K562 (cell line): ENCODE measurements around the gene CD248. TPM values are rescaled to one million over a fixed set of nuclear protein-coding genes. Genes with fewer than 3 reads are reported as not detected.
A peak's percentile ranks its signal among the peaks of the same experiment; 100 is the strongest.

Experiments used
- ATAC-seq: fragments of 200-7000 bp; cut with Tn5 transposase; 3 replicates; pipeline ENCODE4 v1.9.1; 2020; ENCODE audit warnings: moderate library complexity
- BruUV-seq: library from RNA; stranded (reverse); fragments of 400-500 nt; replicated peaks from 2 replicates; lab custom pipeline; 2021; lab: Mats Ljungman, UMichigan
- CTCF ChIA-PET: fragments of 300-600 bp; formaldehyde crosslinking; extraction: SDS; loops from one replicate; lab custom pipeline; 2021; ENCODE audit warnings: low intra/inter-chr PET ratio; lab: Yijun Ruan, JAX
- POLR2A ChIA-PET: fragments of 300-600, 350-650 bp; sonication (Branson Sonifier 250); formaldehyde crosslinking; extraction: SDS; loops from one replicate; lab custom pipeline; 2021; ENCODE audit warnings: antibody characterized with exemption, inconsistent platforms; lab: Yijun Ruan, JAX
- DNase-seq, 4 experiments: peaks; one replicate each; pipeline versions ENCODE4 v3.0.0 to v3.0.0-alpha.2; 2011 to 2018; ENCODE audit warnings: low spot score in 3 of 4, mixed read lengths in 3 of 4; ENCODE audit errors: extremely low read depth in 1 of 4
- FAIRE-seq: peaks from 2 replicates; lab custom pipeline; 2011; peaks lifted over from hg19 to GRCh38; lab: Jason Lieb, UNC
- H2AFZ ChIP-seq: 2 replicates; pipeline ENCODE4 v1.6.0; 2011; ENCODE audit warnings: low read depth, low read length, control low read depth, inconsistent platforms
- H3K27ac ChIP-seq: fragments of 200-600 bp; 3 replicates; pipeline ENCODE4 v1.8.0; 2011; ENCODE audit warnings: low read depth, mild to moderate bottlenecking, control low read depth, inconsistent platforms, low read length, moderate library complexity, mixed read lengths; ENCODE audit errors: extremely low read depth
- H3K27me3 ChIP-seq, 2 experiments: fragments of 300-600 bp in 1 of 2; 2 replicates in 1 of 2; 3 replicates in 1 of 2; pipeline versions ENCODE4 v1.6.0 to v1.8.0; 2011; ENCODE audit warnings: inconsistent platforms in 2 of 2, low read length in 2 of 2, mild to moderate bottlenecking in 1 of 2, mixed read lengths in 1 of 2, moderate library complexity in 1 of 2; ENCODE audit not compliant: control insufficient read depth in 2 of 2, insufficient read depth in 2 of 2
- H3K36me3 ChIP-seq: fragments of 300-600 bp; 3 replicates; pipeline ENCODE4 v1.8.0; 2011; ENCODE audit warnings: mild to moderate bottlenecking, low read length, inconsistent platforms; ENCODE audit not compliant: control insufficient read depth, insufficient read depth
- H3K4me1 ChIP-seq, 2 experiments: fragments of 200-600 bp in 1 of 2; replicated peaks in 1 of 2; 2 replicates in 1 of 2; 3 replicates in 1 of 2; pipeline versions ENCODE4 v1.5.1 to v1.8.0; 2011; ENCODE audit warnings: inconsistent platforms in 2 of 2, low read length in 2 of 2, mild to moderate bottlenecking in 1 of 2, mixed read lengths in 1 of 2, moderate library complexity in 1 of 2; ENCODE audit not compliant: control insufficient read depth in 2 of 2, insufficient read depth in 2 of 2
- H3K4me2 ChIP-seq: 2 replicates; pipeline ENCODE4 v1.6.1; 2011; ENCODE audit warnings: low read length, control low read depth, inconsistent platforms, mixed read lengths; ENCODE audit not compliant: insufficient read depth
- H3K4me3 ChIP-seq: fragments of 200-600 bp; sonication (generic), shearing (Covaris generic); 2 replicates; pipeline ENCODE4 v1.5.1; 2016; ENCODE audit warnings: control low read depth, inconsistent platforms
- H3K79me2 ChIP-seq: fragments of 200-600 bp; 3 replicates; pipeline ENCODE4 v1.8.0; 2011; ENCODE audit warnings: low read length, inconsistent platforms; ENCODE audit not compliant: control insufficient read depth, insufficient read depth
- H3K9ac ChIP-seq, 2 experiments: 2 replicates each; pipeline versions ENCODE4 v1.6.0 to v1.6.1; 2011; ENCODE audit warnings: low read depth in 2 of 2, low read length in 2 of 2, control low read depth in 1 of 2, inconsistent platforms in 1 of 2, mild to moderate bottlenecking in 1 of 2, mixed read lengths in 1 of 2; ENCODE audit not compliant: insufficient read depth in 1 of 2
- H3K9me1 ChIP-seq: one replicate; pipeline ENCODE4 v1.6.0; 2011; ENCODE audit warnings: inconsistent platforms, mild to moderate bottlenecking, low read length, moderate library complexity; ENCODE audit not compliant: control insufficient read depth, insufficient read depth
- H3K9me3 ChIP-seq: replicated peaks from 2 replicates; pipeline ENCODE4 v1.5.1; 2011; ENCODE audit warnings: low read depth, low read length, inconsistent platforms; ENCODE audit not compliant: control insufficient read depth, insufficient read depth
- H4K20me1 ChIP-seq: replicated peaks from 2 replicates; pipeline ENCODE4 v1.6.1; 2011; ENCODE audit warnings: low read length, inconsistent platforms, mixed read lengths; ENCODE audit not compliant: control insufficient read depth, insufficient read depth
- AFF4 ChIP-seq: sonication (generic); formaldehyde crosslinking; IDR thresholded peaks from 2 replicates; pipeline ENCODE4 v1.8.0; 2023; ENCODE audit warnings: mild to moderate bottlenecking, missing genetic modification reagents
- ATF2 ChIP-seq: sonication (generic); formaldehyde crosslinking; IDR thresholded peaks from 2 replicates; pipeline ENCODE4 v1.8.1; 2022; ENCODE audit warnings: missing genetic modification reagents
- CEBPZ ChIP-seq: fragments of 150-350 bp; IDR thresholded peaks from 2 replicates; pipeline ENCODE4 v1.6.1; 2014; ENCODE audit warnings: low read depth, mild to moderate bottlenecking, low read length, borderline replicate concordance
- FOXJ2 ChIP-seq: fragments of 200-800 bp; sonication (Bioruptor generic); IDR thresholded peaks from 2 replicates; pipeline ENCODE4 v1.6.1; 2016; ENCODE audit warnings: missing genetic modification characterization, missing compliant biosample characterization
- HNRNPLL ChIP-seq: fragments of 200-400 bp; formaldehyde crosslinking; IDR thresholded peaks from 2 replicates; pipeline ENCODE4 v1.6.1; 2017; ENCODE audit warnings: low read length, low read depth, mild to moderate bottlenecking; ENCODE audit not compliant: poor library complexity, severe bottlenecking
- MAX ChIP-seq: sonication (generic); formaldehyde crosslinking; IDR thresholded peaks from 2 replicates; pipeline ENCODE4 v1.9.0; 2022; ENCODE audit warnings: mild to moderate bottlenecking, missing genetic modification reagents
- NRF1 ChIP-seq, 2 experiments: fragments of 450-650 bp; IDR thresholded peaks in 1 of 2; conservative IDR thresholded peaks in 1 of 2; 2 replicates each; pipeline ENCODE4 v1.6.1; 2014; ENCODE audit warnings: mild to moderate bottlenecking in 2 of 2
- RBM34 ChIP-seq: fragments of 200-400 bp; formaldehyde crosslinking; IDR thresholded peaks from 2 replicates; pipeline ENCODE4 v1.6.1; 2018; ENCODE audit warnings: low read length, borderline replicate concordance; ENCODE audit not compliant: insufficient read depth
- RBM39 ChIP-seq: fragments of 200-400 bp; formaldehyde crosslinking; optimal IDR thresholded peaks from 2 replicates; pipeline ENCODE3; 2018; ENCODE audit warnings: low read depth, low read length
- SMAD4 ChIP-seq: fragments of 250-450 bp; sonication (Bioruptor Pico); conservative IDR thresholded peaks from 2 replicates; pipeline ENCODE4 v1.8.0; 2021; ENCODE audit warnings: inconsistent platforms, mild to moderate bottlenecking, moderate library complexity
- SOX6 ChIP-seq: fragments of 450-650 bp; IDR thresholded peaks from 2 replicates; pipeline ENCODE4 v1.6.1; 2014; ENCODE audit warnings: mild to moderate bottlenecking
- ZNF12 ChIP-seq: sonication (generic); formaldehyde crosslinking; IDR thresholded peaks from 2 replicates; pipeline ENCODE4 v1.4.0; 2020; ENCODE audit warnings: mild to moderate bottlenecking, missing genetic modification reagents
- WGBS: fragments of 100-300 bp; shearing (Covaris generic); methylation state at CpG from one replicate; pipeline ENCODE4 v1.1.6; 2016; ENCODE audit warnings: low coverage, mixed read lengths; ENCODE audit not compliant: insufficient coverage; ENCODE audit errors: missing lambda C conversion rate; 5-methylcytosine and 5-hydroxymethylcytosine counted together
- in situ Hi-C: fragments of 300-500 bp; cut with MboI; formaldehyde crosslinking; loops from 4 replicates; pipeline ENCODE4 v1.15.0; 2018; ENCODE audit warnings: inconsistent platforms, mixed read lengths
- intact Hi-C: fragments of 100-400 bp; cut with micrococcal nuclease; formaldehyde crosslinking; loops from 2 replicates; pipeline ENCODE4 v1.14.2; 2022
- polyA plus RNA-seq, 8 experiments: library from polyadenylated mRNA; depleted of rRNA in 4 of 8; stranded (reverse) in 5 of 8; unstranded in 3 of 8; fragments of >200 nt; fragmentation: Nextera tagmentation in 2 of 8; fragmentation: Illumina TruSeq in 1 of 8; extraction: Ambion mirVana in 2 of 8; extraction: Trizol in 1 of 8; gene quantifications; 2 replicates each; pipeline versions ENCODE4 v1.2.1 to v1.2.3, GENCODE V29; 2011 to 2014; ENCODE audit warnings: inconsistent platforms in 1 of 8, missing spikeins in 1 of 8
- total RNA-seq, 7 experiments: library from RNA; depleted of rRNA in 6 of 7; stranded (reverse); fragments of >200 nt in 6 of 7; fragmentation: Illumina TruSeq in 2 of 7; extraction: Trizol in 2 of 7; gene quantifications; 2 replicates each; pipeline versions ENCODE4 v1.2.1 to v1.2.3, GENCODE V29; 2011 to 2021; ENCODE audit warnings: low replicate concordance in 1 of 7

The CD248 gene
- total and polyA plus RNA-seq, 9 of the 15 experiments (the other 6 are each of a cell fraction or from before 2014, with no cell fraction given), result 0.09 TPM; not detected in 8

- in situ Hi-C loops, result no loop called here
- Histone ChIP-seq H3K4me1 (peaks cover 14 to 54% of the 10 kb centered on the region in 2 experiments), H3K27me3 (peaks cover 0 to 8% of the 10 kb centered on the region in 2 experiments; a peak in 2 of 5 replicates), H2AFZ (no peak overlapping the region), H3K4me2 (no peak overlapping the region), H3K36me3 (peaks cover under 1% of the 10 kb centered on the region; the same call in 1 of the 3 replicates), H3K9me1 (no peaks in the 10 kb centered on the region), H3K9ac (no peak overlapping the region), H3K4me3 (no peak overlapping the region), H3K79me2 (peaks cover 11% of the 10 kb centered on the region), H4K20me1 (0 out of 2 replicates have a peak, but pooled peaks cover 5% of the 10 kb centered on the region), H3K9me3 (no peaks in the 10 kb centered on the region), H3K27ac (no peak overlapping the region)
- FAIRE-seq (no peak), ATAC-seq (no peak), DNase-seq (no peak)
- no TSS peak for BruUV-seq
- intact Hi-C loops, result no loop called here
- ChIA-PET POLR2A (no interaction called here), CTCF (no interaction called here)
- WGBS, result 18% methylated on average over 13 of the region's 17 CpGs
- TF ChIP-seq AFF4 (CRISPR knock-in tag) (no peak), MAX (peak; percentile 15; the same call in 1 of the 2 replicates), ZNF12 (CRISPR knock-in tag) (no peak), ATF2 (CRISPR knock-in tag) (no peak), NRF1 (conservative IDR thresholded peaks at IDR 0.05 in 1 of 2, IDR thresholded peaks at IDR 0.05 in 1 of 2) (no peak), CEBPZ (no peak), SMAD4 (no peak), FOXJ2 (no peak), SOX6 (no peak), RBM39 (no peak), HNRNPLL (no peak), RBM34 (no peak)
These were observed 24.1 kb downstream of the CD248 start for GRCh38 chr11:66292543-66293332.
